ENCODE results near the gene MTHFD1L.

MTHFD1L gene

DNA sequence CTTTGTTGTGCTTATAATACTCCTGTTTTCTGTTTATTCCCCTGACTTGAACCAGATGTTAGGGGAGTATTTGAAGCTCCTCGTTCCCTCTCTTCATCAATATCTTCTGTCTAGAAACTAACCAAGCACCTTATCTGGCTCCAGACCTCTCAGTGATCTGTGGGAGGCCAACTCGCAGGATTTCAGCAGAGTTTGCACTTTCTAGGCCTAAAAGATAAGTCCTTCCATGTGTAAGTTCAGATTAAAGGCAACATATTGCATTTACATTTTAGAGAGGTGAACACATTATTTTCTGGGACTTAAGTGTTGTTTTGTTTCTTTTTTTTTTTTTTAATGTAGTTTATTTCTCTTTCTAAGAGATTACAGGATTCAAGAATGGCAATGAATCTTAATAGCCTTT lies 234.8 kb downstream of the MTHFD1L start:
- no peak overlapping the region for H3K4me3 ChIP-seq (replicated peaks in 1 of 2; ENCODE audit: low read depth in 2 of 2, low read length in 2 of 2)
- TF ChIP-seq, protein P1, sequence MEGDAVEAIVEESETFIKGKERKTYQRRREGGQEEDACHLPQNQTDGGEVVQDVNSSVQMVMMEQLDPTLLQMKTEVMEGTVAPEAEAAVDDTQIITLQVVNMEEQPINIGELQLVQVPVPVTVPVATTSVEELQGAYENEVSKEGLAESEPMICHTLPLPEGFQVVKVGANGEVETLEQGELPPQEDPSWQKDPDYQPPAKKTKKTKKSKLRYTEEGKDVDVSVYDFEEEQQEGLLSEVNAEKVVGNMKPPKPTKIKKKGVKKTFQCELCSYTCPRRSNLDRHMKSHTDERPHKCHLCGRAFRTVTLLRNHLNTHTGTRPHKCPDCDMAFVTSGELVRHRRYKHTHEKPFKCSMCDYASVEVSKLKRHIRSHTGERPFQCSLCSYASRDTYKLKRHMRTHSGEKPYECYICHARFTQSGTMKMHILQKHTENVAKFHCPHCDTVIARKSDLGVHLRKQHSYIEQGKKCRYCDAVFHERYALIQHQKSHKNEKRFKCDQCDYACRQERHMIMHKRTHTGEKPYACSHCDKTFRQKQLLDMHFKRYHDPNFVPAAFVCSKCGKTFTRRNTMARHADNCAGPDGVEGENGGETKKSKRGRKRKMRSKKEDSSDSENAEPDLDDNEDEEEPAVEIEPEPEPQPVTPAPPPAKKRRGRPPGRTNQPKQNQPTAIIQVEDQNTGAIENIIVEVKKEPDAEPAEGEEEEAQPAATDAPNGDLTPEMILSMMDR (IDR thresholded peaks at IDR 0.05; ENCODE audit: low read depth, low read length) = no peak
- DNase-seq (ENCODE audit: low read depth in 2 of 2) = no peak

DNA sequence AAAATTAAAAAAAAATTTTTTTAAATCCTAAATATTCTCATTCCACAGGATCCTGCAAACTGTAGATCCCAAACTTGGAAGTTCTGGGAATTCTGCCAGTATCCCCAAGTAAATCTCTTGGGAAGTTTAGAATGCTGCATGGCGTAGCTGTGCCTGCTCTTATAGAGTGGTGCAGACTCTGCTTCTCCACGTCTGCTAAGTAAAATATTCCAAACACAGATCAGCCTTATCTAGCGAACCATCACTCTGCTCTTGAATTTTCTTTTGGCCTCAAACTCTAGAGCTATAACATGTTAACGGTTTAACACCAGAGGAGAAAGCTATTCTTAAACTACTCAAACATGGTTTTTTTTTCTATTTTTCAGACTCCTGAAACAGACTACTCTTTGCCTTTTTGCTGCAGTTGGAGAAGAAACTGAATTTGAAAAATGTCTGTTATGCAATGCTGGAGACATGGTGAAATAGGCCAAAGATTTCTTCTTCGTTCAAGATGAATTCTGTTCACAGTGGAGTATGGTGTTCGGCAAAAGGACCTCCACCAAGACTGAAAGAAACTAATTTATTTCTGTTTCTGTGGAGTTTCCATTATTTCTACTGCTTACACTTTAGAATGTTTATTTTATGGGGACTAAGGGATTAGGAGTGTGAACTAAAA lies 235.8 kb downstream of the MTHFD1L start:
- TF ChIP-seq, protein P1 (IDR thresholded peaks at IDR 0.05; ENCODE audit: low read depth, low read length) = no peak
- DNase-seq (ENCODE audit: low read depth in 2 of 2) = peak; percentile 15 to 41
- H3K4me3 ChIP-seq (replicated peaks in 1 of 2; ENCODE audit: low read depth in 2 of 2, low read length in 2 of 2) = no peak overlapping the region

DNA sequence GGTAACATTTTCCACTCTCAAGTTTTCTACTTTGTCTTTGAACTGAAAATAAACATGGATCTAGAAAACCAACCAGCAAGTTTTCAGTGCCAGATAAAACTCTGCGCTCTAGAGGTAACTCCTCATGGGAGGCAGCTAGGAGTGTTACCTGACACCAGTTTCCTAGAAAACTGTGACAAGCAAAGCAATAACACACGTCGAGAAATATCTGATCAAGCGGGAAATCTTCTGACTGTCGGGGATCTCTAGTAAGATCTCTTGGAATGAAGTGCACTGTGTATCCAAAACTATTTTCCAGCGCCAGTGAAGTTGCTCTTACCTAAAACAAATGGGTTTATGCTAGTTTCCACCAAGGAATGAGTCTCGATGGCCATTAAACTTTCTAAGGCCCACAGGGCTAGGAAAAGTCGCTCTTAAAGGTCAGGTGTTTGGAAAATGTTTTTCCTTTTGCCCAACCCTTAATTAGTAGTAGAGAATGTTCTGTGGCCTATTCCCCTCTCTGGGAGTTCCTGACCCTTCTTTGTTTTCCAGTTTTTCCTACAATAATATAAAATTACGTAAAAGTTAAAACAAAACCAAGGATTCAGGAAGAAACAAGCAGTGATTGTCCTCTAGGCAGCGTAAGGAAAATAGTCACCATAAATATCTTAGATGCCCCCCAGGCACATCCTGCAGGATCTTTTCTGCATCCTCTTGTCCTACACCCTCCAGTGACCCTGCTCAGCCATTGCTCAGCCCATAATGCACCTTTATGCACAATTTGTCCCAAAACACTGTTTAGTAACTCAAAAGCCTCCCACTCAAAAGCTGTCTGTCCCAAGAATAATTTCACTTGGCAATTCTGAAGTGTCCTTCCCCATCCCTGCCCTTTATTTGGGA lies 236.6 kb downstream of the MTHFD1L start:
- no peak for DNase-seq (ENCODE audit: low read depth in 2 of 2)
- no peak overlapping the region for H3K4me3 ChIP-seq (replicated peaks in 1 of 2; ENCODE audit: low read depth in 2 of 2, low read length in 2 of 2)
- TF ChIP-seq, protein P1 (IDR thresholded peaks at IDR 0.05; ENCODE audit: low read depth, low read length) = no peak

DNA sequence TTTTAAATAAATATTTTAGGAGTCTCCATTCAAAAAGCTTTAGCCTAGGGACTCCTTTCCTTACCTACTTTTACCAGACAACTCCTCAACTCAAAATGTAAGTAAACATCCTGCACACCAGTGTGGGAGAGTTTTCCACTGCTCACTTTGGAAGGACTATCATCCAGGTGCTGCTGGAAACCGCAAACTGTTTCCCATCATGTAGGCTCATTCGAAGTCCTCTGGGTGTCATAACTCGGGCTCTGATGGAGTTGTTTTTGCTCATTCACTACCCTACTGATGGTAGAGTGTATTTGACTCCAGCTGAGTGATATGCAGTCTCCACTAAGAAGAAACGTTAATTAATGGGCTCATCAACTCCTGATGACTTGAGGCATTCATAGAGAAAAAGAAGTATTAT lies 237.8 kb downstream of the MTHFD1L start:
- no peak overlapping the region for H3K4me3 ChIP-seq (replicated peaks in 1 of 2; ENCODE audit: low read depth in 2 of 2, low read length in 2 of 2)
- TF ChIP-seq, protein P1 (IDR thresholded peaks at IDR 0.05; ENCODE audit: low read depth, low read length) = no peak
- DNase-seq (ENCODE audit: low read depth in 2 of 2) = no peak

DNA sequence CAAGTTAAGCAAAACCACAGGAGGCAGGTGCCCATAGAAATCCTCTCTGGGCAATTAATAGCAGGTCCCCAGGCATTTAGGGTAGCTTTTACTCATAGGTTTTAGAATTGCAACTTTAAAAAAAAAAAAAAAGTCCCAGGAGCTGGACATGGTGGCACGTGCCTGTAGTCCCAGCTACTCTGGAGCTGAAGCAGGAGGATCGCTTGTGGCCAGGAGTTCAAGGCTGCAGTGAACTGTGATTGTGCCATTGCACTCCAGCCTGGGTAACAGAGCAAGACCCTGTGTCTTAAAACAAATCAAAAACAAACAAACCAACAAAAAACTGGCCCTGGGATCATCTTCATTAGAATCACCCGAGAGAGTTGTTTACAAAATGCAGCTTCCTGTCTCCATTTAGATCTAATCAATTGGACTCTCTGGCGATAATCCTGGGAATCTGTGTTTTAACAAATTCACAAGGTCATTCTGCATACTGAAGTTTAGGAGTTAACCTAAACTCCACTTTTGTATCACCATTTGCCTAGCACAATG lies 242.5 kb downstream of the MTHFD1L start:
- H3K4me3 ChIP-seq (replicated peaks in 1 of 2; ENCODE audit: low read depth in 2 of 2, low read length in 2 of 2) = no peak overlapping the region
- TF ChIP-seq, protein P1 (IDR thresholded peaks at IDR 0.05; ENCODE audit: low read depth, low read length) = no peak
- no peak for DNase-seq (ENCODE audit: low read depth in 2 of 2)

DNA sequence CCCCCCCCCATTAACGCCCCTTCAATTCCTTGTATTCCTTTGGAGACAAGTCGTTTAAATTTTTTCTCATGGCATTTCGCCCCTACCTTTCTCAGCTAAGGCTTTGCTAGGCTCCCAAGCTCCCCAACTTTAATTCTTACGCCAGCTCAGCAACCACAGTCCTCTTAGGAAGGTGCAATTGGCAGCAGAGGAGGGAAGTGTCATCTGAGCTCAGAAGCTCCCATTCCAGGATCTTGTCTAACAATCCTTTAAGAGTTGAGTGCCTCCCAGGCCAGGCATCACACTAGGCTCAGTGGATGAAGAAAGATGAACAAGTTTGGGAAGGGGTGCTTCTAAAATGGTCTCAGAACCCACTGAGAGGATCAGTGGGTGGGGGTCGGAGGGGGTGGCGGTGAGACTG lies 243.0 kb downstream of the MTHFD1L start:
- TF ChIP-seq, protein P1 (IDR thresholded peaks at IDR 0.05; ENCODE audit: low read depth, low read length) = no peak
- no peak for DNase-seq (ENCODE audit: low read depth in 2 of 2)
- H3K4me3 ChIP-seq (replicated peaks in 1 of 2; ENCODE audit: low read depth in 2 of 2, low read length in 2 of 2) = no peak overlapping the region
